HG03354 (cell line): ENCODE data around the gene TTYH3.

ENCODE experiments used
- ATAC-seq: cut with Tn5 transposase; IDR thresholded peaks from one replicate; pipeline ENCODE4 v1.9.1; 2021; ENCODE audit warnings: mild to moderate bottlenecking; ENCODE audit not compliant: unreplicated experiment, poor library complexity, severe bottlenecking

Gene TTYH3

GRCh38 chr7:2644562-2645273 is 12.9 kb downstream of the TTYH3 start:
- ATAC-seq = peak; percentile 49

DNA sequence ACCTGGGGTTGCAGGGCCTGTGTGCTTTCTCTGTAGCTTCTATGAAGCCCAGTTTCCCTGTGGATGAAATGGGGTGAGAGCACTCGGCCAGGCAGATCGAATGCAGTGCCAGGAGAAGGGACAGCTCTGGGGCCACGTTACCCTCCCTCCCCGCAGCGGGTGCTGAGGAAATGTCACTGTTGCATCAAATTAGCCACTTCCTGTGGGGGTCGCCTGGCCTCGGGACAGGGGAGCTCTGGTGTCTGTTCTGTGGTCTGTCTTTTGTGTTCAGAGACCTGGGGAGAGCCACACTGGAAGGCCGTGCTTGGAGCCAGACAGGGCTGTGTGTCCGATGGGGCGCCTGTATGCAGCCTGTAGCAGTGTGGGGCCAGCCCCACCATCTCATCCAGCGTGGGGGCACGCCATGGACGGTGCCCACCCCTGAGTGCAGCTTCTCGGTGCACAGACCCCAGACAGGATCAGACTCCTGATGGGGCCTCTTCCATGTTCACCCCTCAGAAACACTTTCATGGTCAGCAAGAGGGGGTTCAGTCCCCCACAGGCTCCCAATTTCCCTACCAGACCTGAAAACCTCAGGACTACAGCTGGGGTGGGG is 13.6 kb downstream of the TTYH3 start:
- ATAC-seq = peak; percentile 69

- ATAC-seq = no peak
These were observed 14.5 kb downstream of the TTYH3 start for GRCh38 chr7:2646336-2646679.

- no peak for ATAC-seq
These were observed 15.1 kb downstream of the TTYH3 start for GRCh38 chr7:2646680-2647571.

DNA sequence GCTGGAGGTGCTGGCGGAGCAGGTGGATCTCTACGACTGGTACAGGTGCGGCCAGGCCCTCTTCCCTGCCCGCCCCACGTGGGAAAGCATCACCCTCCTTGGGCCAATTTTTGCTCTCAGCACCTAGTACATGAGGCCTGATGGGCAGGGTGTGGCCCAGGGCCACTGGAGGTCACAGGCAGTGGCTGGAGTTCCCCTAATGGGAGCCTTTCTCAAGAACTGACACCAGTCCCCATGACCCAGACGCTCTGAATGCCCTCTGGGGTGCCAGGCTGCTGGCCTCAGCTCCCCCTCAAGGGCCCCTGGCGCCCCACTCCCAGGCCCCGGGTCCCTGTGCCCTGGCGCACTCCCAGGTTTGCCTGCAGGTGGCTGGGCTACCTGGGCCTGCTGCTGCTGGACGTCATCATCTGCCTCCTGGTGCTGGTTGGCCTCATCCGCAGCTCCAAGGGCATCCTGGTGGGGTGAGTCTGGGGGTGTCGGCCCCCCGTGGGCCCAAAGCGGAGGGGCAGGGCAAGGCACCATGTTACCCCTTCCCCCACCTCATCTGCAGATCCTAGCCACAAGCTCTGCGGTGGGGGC is 15.9 kb downstream of the TTYH3 start:
- ATAC-seq = no peak

DNA sequence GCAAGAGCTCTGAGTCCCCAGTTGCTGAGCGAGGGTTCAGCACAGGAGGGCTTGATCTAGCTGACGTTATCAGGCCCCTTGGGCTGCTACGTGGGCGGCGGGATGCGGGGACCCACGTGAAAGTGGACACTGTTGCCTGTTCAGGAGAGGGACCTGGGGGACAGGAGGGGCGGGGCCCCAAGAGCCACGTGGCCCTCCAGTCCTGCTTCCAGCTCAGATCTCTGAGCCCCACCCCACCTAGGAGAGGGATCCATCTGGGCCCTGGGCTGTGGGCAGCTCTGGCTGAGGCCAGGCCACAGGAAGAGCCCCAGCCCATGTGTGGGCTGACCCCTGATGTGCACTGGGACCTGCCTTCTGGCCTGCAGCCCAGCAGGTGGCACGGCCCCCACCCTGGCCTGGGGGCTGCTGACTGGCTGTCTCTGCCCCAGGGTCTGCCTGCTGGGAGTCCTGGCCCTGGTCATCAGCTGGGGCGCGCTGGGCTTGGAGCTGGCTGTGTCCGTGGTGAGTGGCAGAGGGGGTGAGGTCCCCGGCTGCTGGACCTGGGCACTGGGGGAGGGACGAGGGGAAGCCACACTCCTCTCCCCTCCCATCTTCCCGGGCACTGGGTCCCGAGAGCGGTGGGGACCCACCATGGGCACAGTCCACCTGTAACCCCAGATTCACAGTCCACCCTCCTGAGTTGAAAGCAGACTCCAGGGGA is 17.5 kb downstream of the TTYH3 start:
- ATAC-seq = no peak

DNA sequence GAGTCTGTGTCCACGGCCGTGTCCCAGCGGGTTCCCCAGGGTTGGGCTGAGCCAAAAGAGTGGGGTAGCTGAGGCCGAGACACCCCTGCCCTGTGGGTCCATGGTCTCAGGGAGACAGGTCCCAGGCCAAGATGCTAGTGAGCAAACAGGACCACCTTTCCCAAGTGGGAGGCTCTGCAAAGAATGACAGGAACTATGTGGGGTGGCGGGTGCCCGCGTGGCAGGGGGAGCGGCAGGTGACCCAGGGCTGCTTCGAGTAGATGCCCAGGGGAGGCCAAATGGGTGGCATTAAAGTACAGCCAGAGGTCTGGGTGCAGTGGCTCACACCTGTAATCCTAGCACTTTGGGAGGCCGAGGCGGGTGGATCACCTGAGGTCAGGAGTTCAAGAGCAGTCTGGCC is 18.2 kb downstream of the TTYH3 start:
- no peak for ATAC-seq

DNA sequence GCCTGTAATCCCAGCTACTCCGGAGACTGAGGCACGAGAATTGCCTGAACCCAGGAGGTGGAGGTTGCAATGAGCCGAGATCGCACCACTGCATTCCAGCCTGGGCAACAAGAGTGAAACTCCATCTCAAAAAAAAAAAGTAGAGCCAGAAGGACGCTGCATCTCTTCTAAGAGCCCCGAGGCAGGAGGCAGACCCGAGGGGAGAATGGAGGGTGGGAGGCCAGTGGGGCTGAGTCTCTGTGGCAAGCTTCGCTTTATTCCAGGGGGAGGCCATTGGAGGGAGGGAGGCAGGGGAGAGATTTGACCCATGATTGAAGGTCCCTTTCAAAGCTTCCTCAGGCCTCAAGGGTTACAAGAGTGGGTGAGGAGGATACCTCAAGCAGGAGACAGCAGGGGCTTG is 18.7 kb downstream of the TTYH3 start:
- ATAC-seq = no peak

GRCh38 chr7:2651336-2651735 is 19.6 kb downstream of the TTYH3 start:
- ATAC-seq = no peak

GRCh38 chr7:2651847-2652735 is 20.3 kb downstream of the TTYH3 start:
- ATAC-seq = no peak

DNA sequence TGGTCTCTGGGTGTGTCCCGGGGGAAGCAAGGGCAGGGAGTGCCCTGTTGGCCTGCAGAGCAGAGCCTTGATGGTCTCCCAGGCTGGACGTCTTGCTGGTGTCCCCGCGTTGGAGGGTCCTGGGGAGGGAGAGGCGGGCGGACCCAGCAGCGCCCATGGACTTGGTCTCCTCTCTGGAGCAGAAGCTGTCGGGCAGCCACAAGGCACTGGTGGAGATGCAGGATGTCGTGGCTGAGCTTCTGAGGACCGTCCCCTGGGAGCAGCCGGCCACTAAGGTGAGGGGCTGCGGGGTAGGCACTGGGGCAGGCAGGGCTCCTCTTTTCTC is 20.9 kb downstream of the TTYH3 start:
- ATAC-seq = no peak

DNA sequence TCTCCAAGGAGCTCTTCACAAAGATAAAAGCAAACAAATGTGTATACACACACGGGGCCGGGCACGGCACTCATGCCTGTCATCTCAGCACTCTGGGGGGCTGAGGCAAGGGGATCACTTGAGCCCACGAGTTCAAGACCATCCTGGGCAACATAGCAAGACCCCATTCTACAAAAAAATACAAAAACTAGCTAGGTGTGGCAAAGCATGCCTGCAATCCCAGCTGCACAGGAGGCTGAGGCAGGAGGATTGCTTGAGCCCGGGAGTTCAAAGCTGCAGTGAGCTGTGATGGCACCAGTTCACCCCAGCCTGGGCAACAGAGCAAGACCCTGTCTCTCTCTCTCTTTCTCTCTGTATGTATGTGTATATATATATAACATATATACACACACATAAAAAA is 22.3 kb downstream of the TTYH3 start:
- no peak for ATAC-seq

DNA sequence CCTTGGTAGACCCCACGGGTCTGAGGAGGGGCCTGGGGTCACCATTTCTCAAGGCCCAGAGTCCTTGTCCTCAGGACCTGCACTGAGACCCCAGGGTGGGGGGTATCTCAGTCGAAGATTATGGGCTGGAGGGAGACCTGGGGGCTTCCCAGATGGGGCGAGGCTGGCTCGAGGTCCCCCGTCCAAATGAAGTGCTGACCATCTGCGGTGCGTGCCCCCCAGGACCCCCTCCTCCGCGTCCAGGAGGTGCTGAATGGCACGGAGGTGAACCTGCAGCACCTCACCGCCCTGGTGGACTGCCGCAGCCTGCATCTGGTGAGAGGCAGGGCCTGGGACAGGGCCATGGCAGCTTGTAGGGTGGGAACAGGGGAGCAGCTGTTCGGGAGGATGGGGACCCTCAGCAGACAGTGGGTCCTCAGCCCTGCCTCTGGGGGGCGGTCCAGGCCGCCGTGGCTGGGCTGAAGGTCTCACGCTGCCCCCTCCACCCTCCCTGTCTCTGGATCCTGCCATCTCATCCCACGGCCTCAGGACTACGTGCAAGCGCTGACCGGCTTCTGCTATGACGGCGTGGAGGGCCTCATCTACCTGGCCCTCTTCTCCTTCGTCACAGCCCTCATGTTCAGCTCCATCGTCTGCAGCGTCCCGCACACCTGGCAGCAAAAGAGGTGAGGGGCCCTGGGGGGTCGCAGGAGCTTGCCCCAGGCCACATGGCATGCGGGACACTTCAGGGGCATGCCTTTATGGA is 24.3 kb downstream of the TTYH3 start:
- ATAC-seq = no peak

DNA sequence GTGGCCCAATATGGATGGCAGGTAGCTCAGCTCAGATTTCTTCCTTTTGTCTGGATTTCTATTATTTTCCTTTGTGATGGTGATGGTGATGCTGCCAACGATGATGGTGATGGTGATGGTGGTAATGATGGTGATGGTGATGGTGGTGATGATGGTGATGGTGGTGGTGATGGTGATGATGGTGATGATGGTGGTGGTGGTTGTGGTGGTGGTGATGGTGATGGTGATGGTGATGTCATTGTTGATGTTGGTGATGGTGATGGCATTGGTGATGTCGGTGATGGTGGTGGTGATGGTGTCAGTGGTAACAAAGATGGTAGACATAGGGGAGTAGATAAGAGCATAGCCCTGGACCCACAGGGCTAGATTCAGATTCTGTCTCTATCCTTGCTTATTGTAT is 25.4 kb downstream of the TTYH3 start:
- ATAC-seq = no peak

- no peak for ATAC-seq
These were observed 26.3 kb downstream of the TTYH3 start for GRCh38 chr7:2657920-2658671.

- no peak for ATAC-seq
These were observed 27.2 kb downstream of the TTYH3 start for GRCh38 chr7:2658941-2659340.

GRCh38 chr7:2659556-2660358 is 28.0 kb downstream of the TTYH3 start:
- no peak for ATAC-seq
